ENCODE data around the gene LY6G5C. TPM values are rescaled to one million over a fixed set of nuclear protein-coding genes. Genes with fewer than 3 reads are reported as not detected.

LY6G5C gene
- total and polyA plus RNA-seq, 9 of the 15 experiments (the other 6 are each of a cell fraction or from before 2014, with no cell fraction given): 0.10 to 0.67 (median 0.46) TPM; not detected in 4

- no peak for TF ChIP-seq SREBF1 (IDR thresholded peaks at IDR 0.05; ENCODE audit: borderline replicate concordance, low read depth, low read length)
- TF ChIP-seq ZNF57 (CRISPR knock-in tag; IDR thresholded peaks at IDR 0.05): no peak
- TF ChIP-seq ZNF639 (CRISPR knock-in tag; conservative IDR thresholded peaks at IDR 0.05 in 1 of 2, IDR thresholded peaks at IDR 0.05 in 1 of 2): no peak
- no peak for TF ChIP-seq KLF10 (CRISPR knock-in tag; IDR thresholded peaks at IDR 0.05)
- no peak for TF ChIP-seq SETDB1 (IDR thresholded peaks at IDR 0.05; ENCODE audit: low read length)
- TF ChIP-seq ZNF23 (CRISPR knock-in tag; IDR thresholded peaks at IDR 0.05): no peak
- no peak for TF ChIP-seq SNRNP70 (optimal IDR thresholded peaks at IDR 0.05; ENCODE audit: low read depth, low read length)
- TF ChIP-seq GABPA (tag; conservative IDR thresholded peaks at IDR 0.05; ENCODE audit: low read depth): no peak
- no peak for TF ChIP-seq NR2C2 (CRISPR knock-in tag; IDR thresholded peaks at IDR 0.05)
- TF ChIP-seq NR2C2 (tag; IDR thresholded peaks at IDR 0.05): no peak
- TF ChIP-seq MCM7 (IDR thresholded peaks at IDR 0.05): 0 out of 4 replicates have a peak, but pooled peaks have one; percentile 19 to 42
- no peak for TF ChIP-seq RNF2 (IDR thresholded peaks at IDR 0.05)
- TF ChIP-seq ATF3 (IDR thresholded peaks at IDR 0.05): no peak
- TF ChIP-seq ATF3 (CRISPR knock-in tag; conservative IDR thresholded peaks at IDR 0.05): no peak
- TF ChIP-seq NCOR1 (IDR thresholded peaks at IDR 0.05): no peak
- TF ChIP-seq ZNF583 (CRISPR knock-in tag; IDR thresholded peaks at IDR 0.05): no peak
- TF ChIP-seq ZNF609 (CRISPR knock-in tag; IDR thresholded peaks at IDR 0.05; ENCODE audit: borderline replicate concordance): no peak
- no peak for TF ChIP-seq RAD51 (IDR thresholded peaks at IDR 0.05; ENCODE audit: borderline replicate concordance, low read depth)
- TF ChIP-seq HNRNPLL (IDR thresholded peaks at IDR 0.05; ENCODE audit: low read depth, low read length, poor library complexity, severe bottlenecking): no peak
- TF ChIP-seq MAX (CRISPR knock-in tag; IDR thresholded peaks at IDR 0.05): 0 out of 2 replicates have a peak, but pooled peaks have one; percentile 34
- TF ChIP-seq MXD1 (CRISPR knock-in tag; IDR thresholded peaks at IDR 0.05; ENCODE audit: borderline replicate concordance, poor library complexity, severe bottlenecking): no peak
- TF ChIP-seq NFXL1 (CRISPR knock-in tag; IDR thresholded peaks at IDR 0.05): no peak
- no peak for TF ChIP-seq CHD1 (IDR thresholded peaks at IDR 0.05; ENCODE audit: low read length)
These were observed 2.9 kb downstream of the LY6G5C start (continued) for GRCh38 chr6:31677955-31678354.
